Upper lobe of left lung (tissue), 4 donors: ENCODE data around the gene COX4I1.

Source experiments
- EP300 ChIP-seq, 4 donors: sonication (generic); formaldehyde crosslinking; IDR thresholded peaks; one replicate each; pipeline ENCODE4 v1.5.1; 2017; ENCODE audit warnings: antibody characterized with exemption in 4 of 4, control low read depth in 2 of 4
- POLR2A ChIP-seq, 4 donors: fragments of 450-650 bp; IDR thresholded peaks; one replicate each; pipeline ENCODE4 v1.5.1; 2016 to 2017; ENCODE audit warnings: antibody characterized with exemption in 4 of 4, mild to moderate bottlenecking in 2 of 4
- POLR2AphosphoS5 ChIP-seq, 2 donors: sonication (generic); formaldehyde crosslinking; IDR thresholded peaks; one replicate each; pipeline ENCODE4 v1.5.1; 2017; ENCODE audit warnings: antibody characterized with exemption in 2 of 2
- TF ChIP-seq, protein P1 (sequence below), 6 experiments: fragments of 450-650 bp in 4 of 6; fragments of 200-600 bp in 2 of 6; sonication (generic) in 2 of 6; IDR thresholded peaks; one replicate each; pipeline ENCODE4 v1.5.1; 2016 to 2019; ENCODE audit warnings: antibody characterized with exemption in 6 of 6

GRCh38 chr16:85825326-85825725, 25.8 kb downstream of the COX4I1 start:
- TF ChIP-seq, protein P1, sequence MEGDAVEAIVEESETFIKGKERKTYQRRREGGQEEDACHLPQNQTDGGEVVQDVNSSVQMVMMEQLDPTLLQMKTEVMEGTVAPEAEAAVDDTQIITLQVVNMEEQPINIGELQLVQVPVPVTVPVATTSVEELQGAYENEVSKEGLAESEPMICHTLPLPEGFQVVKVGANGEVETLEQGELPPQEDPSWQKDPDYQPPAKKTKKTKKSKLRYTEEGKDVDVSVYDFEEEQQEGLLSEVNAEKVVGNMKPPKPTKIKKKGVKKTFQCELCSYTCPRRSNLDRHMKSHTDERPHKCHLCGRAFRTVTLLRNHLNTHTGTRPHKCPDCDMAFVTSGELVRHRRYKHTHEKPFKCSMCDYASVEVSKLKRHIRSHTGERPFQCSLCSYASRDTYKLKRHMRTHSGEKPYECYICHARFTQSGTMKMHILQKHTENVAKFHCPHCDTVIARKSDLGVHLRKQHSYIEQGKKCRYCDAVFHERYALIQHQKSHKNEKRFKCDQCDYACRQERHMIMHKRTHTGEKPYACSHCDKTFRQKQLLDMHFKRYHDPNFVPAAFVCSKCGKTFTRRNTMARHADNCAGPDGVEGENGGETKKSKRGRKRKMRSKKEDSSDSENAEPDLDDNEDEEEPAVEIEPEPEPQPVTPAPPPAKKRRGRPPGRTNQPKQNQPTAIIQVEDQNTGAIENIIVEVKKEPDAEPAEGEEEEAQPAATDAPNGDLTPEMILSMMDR (IDR thresholded peaks at IDR 0.05) = no peak
- TF ChIP-seq POLR2A (IDR thresholded peaks at IDR 0.05) (no peak), POLR2AphosphoS5 (IDR thresholded peaks at IDR 0.05) (no peak), EP300 (IDR thresholded peaks at IDR 0.05) (no peak)
